H1 (cell line): ENCODE data around the gene SLC12A4. TPM values are rescaled to one million over a fixed set of nuclear protein-coding genes. Genes with fewer than 3 reads are reported as not detected.
A peak's percentile ranks its signal among the peaks of the same experiment; 100 is the strongest.

ENCODE experiments used
- CTCF ChIA-PET: fragments of 300-600 bp; sonication (Branson Sonifier 250); formaldehyde crosslinking; loops from one replicate; lab custom pipeline; 2021; ENCODE audit not compliant: partially characterized antibody; lab: Charles Lee
- POLR2A ChIA-PET: fragments of 300-600 bp; sonication (Branson Sonifier 250); formaldehyde crosslinking; loops from one replicate; lab custom pipeline; 2021; ENCODE audit warnings: inconsistent platforms; ENCODE audit not compliant: partially characterized antibody; lab: Charles Lee
- DNase-seq, 2 experiments: peaks; one replicate each; pipeline versions ENCODE4 v3.0.0 to v3.0.0-alpha.2; 2010 to 2022; ENCODE audit warnings: low spot score in 2 of 2, low read depth in 1 of 2, mixed read lengths in 1 of 2
- FAIRE-seq: peaks from 2 replicates; lab custom pipeline; 2011; peaks lifted over from hg19 to GRCh38; lab: Jason Lieb, UNC
- H2AFZ ChIP-seq: 2 replicates; pipeline ENCODE4 v1.8.1; 2012; ENCODE audit warnings: low read length, inconsistent platforms
- H2AK5ac ChIP-seq: 2 replicates; pipeline ENCODE4 v1.6.1; 2013; ENCODE audit warnings: low read depth, low read length
- H2BK120ac ChIP-seq: replicated peaks from 2 replicates; pipeline ENCODE3; 2013; ENCODE audit warnings: low read depth, low read length, inconsistent platforms
- H2BK12ac ChIP-seq: 2 replicates; pipeline ENCODE4 v1.6.1; 2013; ENCODE audit warnings: low read depth, low read length
- H2BK15ac ChIP-seq: 2 replicates; pipeline ENCODE4 v1.6.1; 2013; ENCODE audit warnings: low read length
- H2BK20ac ChIP-seq: 2 replicates; pipeline ENCODE4 v1.6.1; 2013; ENCODE audit warnings: low read length
- H2BK5ac ChIP-seq: 2 replicates; pipeline ENCODE4 v1.6.1; 2013; ENCODE audit warnings: low read depth, low read length
- H3K14ac ChIP-seq: 2 replicates; pipeline ENCODE4 v1.6.1; 2013; ENCODE audit warnings: inconsistent platforms; ENCODE audit not compliant: insufficient read length
- H3K18ac ChIP-seq: 2 replicates; pipeline ENCODE4 v1.6.1; 2013; ENCODE audit warnings: low read length; ENCODE audit errors: extremely low read depth
- H3K23ac ChIP-seq: 2 replicates; pipeline ENCODE4 v1.6.1; 2013; ENCODE audit warnings: inconsistent platforms; ENCODE audit not compliant: insufficient read length
- H3K23me2 ChIP-seq: 2 replicates; pipeline ENCODE4 v1.6.1; 2013; ENCODE audit warnings: low read depth, low read length
- H3K27ac ChIP-seq: 2 replicates; pipeline ENCODE4 v1.6.1; 2011; ENCODE audit warnings: low read depth, low read length, inconsistent platforms
- H3K27me3 ChIP-seq, 4 experiments: replicated peaks in 1 of 4; 1 replicate in 1 of 4; 2 replicates in 3 of 4; pipeline versions ENCODE4 v1.6.1 to v1.8.1; 2011 to 2013; ENCODE audit warnings: low read length in 3 of 4, mild to moderate bottlenecking in 3 of 4, inconsistent platforms in 2 of 4, mixed read lengths in 2 of 4, moderate library complexity in 1 of 4; ENCODE audit not compliant: control insufficient read depth in 3 of 4, insufficient read depth in 3 of 4; ENCODE audit errors: extremely low read depth in 1 of 4
- H3K36me3 ChIP-seq, 4 experiments: 2 replicates each; pipeline versions ENCODE4 v1.6.1 to v1.8.1; 2011 to 2013; ENCODE audit warnings: mild to moderate bottlenecking in 4 of 4, low read length in 3 of 4, moderate library complexity in 2 of 4, control low read depth in 1 of 4, inconsistent platforms in 1 of 4; ENCODE audit not compliant: insufficient read depth in 4 of 4, control insufficient read depth in 2 of 4
- H3K4ac ChIP-seq: replicated peaks from 2 replicates; pipeline ENCODE3; 2013; ENCODE audit warnings: low read length, low read depth, mixed read lengths, inconsistent platforms; ENCODE audit not compliant: insufficient read length
- H3K4me1 ChIP-seq, 4 experiments: replicated peaks in 1 of 4; 1 replicate in 1 of 4; 2 replicates in 3 of 4; pipeline versions ENCODE4 v1.6.1 to v1.8.1; 2011 to 2013; ENCODE audit warnings: low read length in 3 of 4, inconsistent platforms in 2 of 4, mixed read lengths in 1 of 4; ENCODE audit not compliant: insufficient read depth in 4 of 4, control insufficient read depth in 3 of 4
- H3K4me2 ChIP-seq, 2 experiments: 2 replicates each; pipeline versions ENCODE4 v1.6.1 to v1.8.1; 2011 to 2013; ENCODE audit warnings: low read depth in 2 of 2, low read length in 2 of 2, control low read depth in 1 of 2, inconsistent platforms in 1 of 2, mild to moderate bottlenecking in 1 of 2; ENCODE audit not compliant: insufficient read depth in 1 of 2
- H3K4me3 ChIP-seq, 4 experiments: fragments of 200-600, 300-600 bp in 1 of 4; sonication (generic), shearing (Covaris generic), sonication (Bioruptor Twin) in 1 of 4; 2 replicates each; pipeline versions ENCODE4 v1.5.1 to v1.8.1; 2011 to 2016; ENCODE audit warnings: low read length in 4 of 4, low read depth in 3 of 4, control low read depth in 2 of 4, inconsistent platforms in 2 of 4, mild to moderate bottlenecking in 2 of 4, mixed read lengths in 1 of 4, moderate library complexity in 1 of 4; ENCODE audit not compliant: insufficient read depth in 2 of 4; ENCODE audit errors: extremely low read depth in 1 of 4
- H3K56ac ChIP-seq: replicated peaks from 2 replicates; pipeline ENCODE3; 2013; ENCODE audit warnings: low read depth, mild to moderate bottlenecking, mixed read lengths, low read length, inconsistent platforms; ENCODE audit not compliant: insufficient read length
- H3K79me1 ChIP-seq: 2 replicates; pipeline ENCODE4 v1.6.1; 2013; ENCODE audit warnings: low read depth, low read length, control low read depth
- H3K79me2 ChIP-seq, 2 experiments: 2 replicates each; pipeline versions ENCODE4 v1.6.1 to v1.8.1; 2012 to 2013; ENCODE audit warnings: low read length in 2 of 2, mild to moderate bottlenecking in 2 of 2, inconsistent platforms in 1 of 2; ENCODE audit not compliant: insufficient read depth in 2 of 2, control insufficient read depth in 1 of 2
- H3K9ac ChIP-seq, 4 experiments: replicated peaks in 1 of 4; 1 replicate in 1 of 4; 2 replicates in 3 of 4; pipeline versions ENCODE4 v1.6.1 to v1.8.1; 2011 to 2013; ENCODE audit warnings: low read depth in 3 of 4, low read length in 3 of 4, control low read depth in 2 of 4, mild to moderate bottlenecking in 2 of 4, moderate library complexity in 2 of 4, inconsistent platforms in 1 of 4; ENCODE audit errors: extremely low read depth in 1 of 4
- H3K9me3 ChIP-seq, 2 experiments: 2 replicates each; pipeline versions ENCODE4 v1.6.1 to v1.8.1; 2012 to 2013; ENCODE audit warnings: mild to moderate bottlenecking in 2 of 2, moderate library complexity in 2 of 2, control low read depth in 1 of 2, inconsistent platforms in 1 of 2, low read depth in 1 of 2, low read length in 1 of 2, mixed read lengths in 1 of 2; ENCODE audit not compliant: insufficient read depth in 2 of 2
- H4K20me1 ChIP-seq, 2 experiments: replicated peaks in 1 of 2; 2 replicates each; pipeline versions ENCODE3 to v1.8.1; 2011 to 2013; ENCODE audit warnings: inconsistent platforms in 2 of 2, low read length in 2 of 2, mild to moderate bottlenecking in 1 of 2; ENCODE audit not compliant: insufficient read depth in 2 of 2, control insufficient read depth in 1 of 2
- H4K5ac ChIP-seq: 2 replicates; pipeline ENCODE4 v1.6.1; 2013; ENCODE audit warnings: low read length, low read depth, mixed read lengths, inconsistent platforms; ENCODE audit not compliant: insufficient read length
- H4K8ac ChIP-seq: 2 replicates; pipeline ENCODE4 v1.8.0; 2013; ENCODE audit warnings: mild to moderate bottlenecking, moderate library complexity, low read length, inconsistent platforms; ENCODE audit not compliant: insufficient read depth; ENCODE audit errors: extremely low read depth
- H4K91ac ChIP-seq: replicated peaks from 2 replicates; pipeline ENCODE3; 2013; ENCODE audit warnings: low read length, mixed read lengths, inconsistent platforms; ENCODE audit not compliant: insufficient read length
- POLR2A ChIP-seq, 2 experiments: IDR thresholded peaks; 1 replicate in 1 of 2; 2 replicates in 1 of 2; pipeline ENCODE4 v1.6.1; 2011; ENCODE audit warnings: low read depth in 2 of 2, low read length in 2 of 2, mild to moderate bottlenecking in 2 of 2; ENCODE audit errors: control extremely low read depth in 1 of 2
- TBP ChIP-seq: IDR thresholded peaks from 2 replicates; pipeline ENCODE4 v1.6.1; 2011; ENCODE audit warnings: low read depth, low read length, improper control_type of control experiment
- YY1 ChIP-seq: IDR thresholded peaks from 2 replicates; pipeline ENCODE4 v1.6.1; 2011; ENCODE audit warnings: low read depth, mild to moderate bottlenecking, low read length
- WGBS, 2 experiments: shearing (Covaris generic) in 1 of 2; methylation state at CpG; one replicate each; pipeline versions ENCODE4 v1.1.6 to v1.1.7; 2013 to 2015; ENCODE audit warnings: low lambda C conversion rate in 2 of 2, mixed read lengths in 2 of 2, inconsistent platforms in 1 of 2, low coverage in 1 of 2, missing lambda C conversion rate in 1 of 2; ENCODE audit not compliant: insufficient replicate concordance in 2 of 2, insufficient coverage in 1 of 2, insufficient read length in 1 of 2; ENCODE audit errors: extremely low coverage in 1 of 2, missing lambda C conversion rate in 1 of 2; 5-methylcytosine and 5-hydroxymethylcytosine counted together
- polyA plus RNA-seq, 7 experiments: library from polyadenylated mRNA; depleted of rRNA in 3 of 7; stranded (reverse) in 5 of 7; unstranded in 2 of 7; fragments of >200 nt in 5 of 7; fragments of 200-250 nt in 2 of 7; gene quantifications; 1 replicate in 5 of 7; 2 replicates in 1 of 7; 4 replicates in 1 of 7; pipeline versions ENCODE4 v1.2.1 to v1.2.3, GENCODE V29; 2011 to 2013; ENCODE audit warnings: missing spikeins in 2 of 7, mixed read lengths in 2 of 7
- total RNA-seq: library from RNA; stranded (reverse); fragmentation: NEBNext Ultra II Directional; extraction: Animal tissue kit (Norgen Biotek cat#: 25700); gene quantifications from 2 replicates; pipeline ENCODE4 v1.2.1, GENCODE V29; 2021

The SLC12A4 gene
- total and polyA plus RNA-seq, 2 of the 8 experiments (the other 6 are each of a cell fraction or from before 2014, with no cell fraction given) = 41.3 to 49.3 TPM

DNA sequence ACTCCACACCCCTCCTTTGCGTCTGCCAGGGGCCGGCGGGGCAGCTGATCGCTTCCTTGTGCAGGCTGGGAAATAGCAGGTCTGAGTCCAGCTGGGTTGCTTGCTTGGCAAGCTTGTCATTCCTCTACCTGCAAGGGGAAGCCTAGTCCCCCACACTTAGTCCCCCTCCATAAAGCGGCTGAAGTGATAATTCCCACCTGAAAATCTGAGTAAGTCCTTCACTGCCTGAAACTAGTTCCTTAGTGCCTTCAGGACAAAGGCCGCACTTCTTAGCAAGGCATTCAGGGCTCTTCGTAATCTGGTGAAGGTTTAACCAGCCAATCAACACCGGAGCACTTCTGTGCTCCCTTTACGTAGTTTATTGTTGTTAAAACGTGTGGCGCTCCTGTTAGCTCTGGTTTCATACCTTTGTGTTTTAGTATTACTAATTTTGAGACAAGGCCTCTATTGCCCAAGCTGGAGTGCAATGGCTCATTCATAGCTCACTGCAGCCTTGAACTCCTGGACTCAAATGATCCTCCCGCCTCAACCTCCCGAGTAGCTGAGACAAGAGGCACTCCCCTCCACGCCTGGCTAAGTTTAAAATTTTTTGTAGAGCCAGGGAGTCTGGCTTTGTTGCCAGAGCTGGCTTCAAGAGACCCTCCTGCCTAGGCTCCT lies 74.6 kb downstream of the SLC12A4 start:
- no peak overlapping the region for H2BK20ac ChIP-seq
- no peak overlapping the region for H2AK5ac ChIP-seq
- TF ChIP-seq YY1 (no peak), TBP (peak; percentile 2; the same call in 1 of the 2 replicates), POLR2A (IDR thresholded peaks at IDR 0.05; ENCODE audit: control extremely low read depth in 1 of 2, low read depth in 2 of 2, low read length in 2 of 2) (peak in 1 of 2 experiments; percentile 5; a peak in 1 of 3 replicates)
- TF ChIP-seq, all 59 proteins: peak for 2
- Histone ChIP-seq H3K9me3 (no peaks in the 10 kb centered on the region), H3K23ac (no peak overlapping the region), H3K14ac (no peak overlapping the region), H4K5ac (peak overlapping the region; percentile 12), H2BK15ac (no peak overlapping the region), H2AFZ (no peak overlapping the region), H4K20me1 (peaks cover 0 to 1% of the 10 kb centered on the region in 2 experiments), H3K27ac (peak overlapping the region; percentile 87), H3K79me2 (peaks cover 11 to 37% of the 10 kb centered on the region in 2 experiments), H3K4me1 (peaks cover 0 to 10% (median 7%) of the 10 kb centered on the region in 4 experiments; a peak in 4 of 7 replicates), H3K4ac (peak overlapping the region; percentile 78), H3K9ac (peak overlapping the region; percentile 95 to 100 (median 98)), H3K4me2 (peak overlapping the region; percentile 83 to 95), H3K18ac (no peak overlapping the region), H3K27me3 (no peaks in the 10 kb centered on the region), H3K56ac (peak overlapping the region; percentile 52), H3K79me1 (peaks cover 13% of the 10 kb centered on the region; the same call in 1 of the 2 replicates), H4K8ac (peak overlapping the region; percentile 100), H3K4me3 (peak overlapping the region; percentile 88 to 94 (median 94)), H2BK12ac (no peak overlapping the region; the same call in 1 of the 2 replicates), H2BK5ac (peak overlapping the region; percentile 96), H4K91ac (peak overlapping the region; percentile 27), H3K23me2 (peaks cover 4% of the 10 kb centered on the region), H2BK120ac (no peak overlapping the region), H3K36me3 (no peaks in the 10 kb centered on the region)
- ChIA-PET POLR2A (interaction anchor here (0.9 to 2.6 kb wide), 13 partner anchors 8 to 226 kb away, joined by 3 to 25 read pairs (median 4); partner anchors contain the start of genes CTRL, EDC4, NRN1L and NUTF2), CTCF (interaction anchor here (1.0 to 21.8 kb wide), 3 partner anchors 10 to 40 kb away, joined by 4 to 623 read pairs (median 9); partner anchors contain the start of genes CTRL, LCAT, NRN1L and PSMB10)
- no peak for FAIRE-seq
- 38% methylated on average over 14 of the region's 14 CpGs; no CpG with 5 or more reads in 1 of the 2 experiments for WGBS, 2 experiments
- DNase-seq = no peak
